Activated naive CD8-positive, alpha-beta T cell treated with anti-CD3 and anti-CD28 coated beads, Interleukin-2, amount 50 U/mL, for 24 hours (primary cell): Measurements from ENCODE around the gene ADAMTS4.

Experiments used
- ATAC-seq: fragments of 150-1000 bp; cut with Tn5 transposase; one replicate; pipeline ENCODE4 v1.10.0; 2021
- DNase-seq: peaks from one replicate; pipeline ENCODE4 v3.0.0; 2021
- H3K27ac Mint-ChIP-seq: one replicate; pipeline ENCODE4 v1.8.0; 2021; ENCODE audit warnings: mild to moderate bottlenecking, mixed read lengths
- H3K27me3 Mint-ChIP-seq: one replicate; pipeline ENCODE4 v1.8.0; 2021; ENCODE audit warnings: mixed read lengths
- H3K36me3 Mint-ChIP-seq: one replicate; pipeline ENCODE4 v1.8.0; 2021; ENCODE audit warnings: low read depth, mixed read lengths
- H3K4me1 Mint-ChIP-seq: one replicate; pipeline ENCODE4 v1.8.0; 2021; ENCODE audit warnings: mixed read lengths
- H3K4me3 Mint-ChIP-seq: one replicate; pipeline ENCODE4 v1.8.0; 2021; ENCODE audit warnings: mild to moderate bottlenecking, moderate library complexity, mixed read lengths
- H3K9me3 Mint-ChIP-seq: one replicate; pipeline ENCODE4 v1.8.0; 2021; ENCODE audit warnings: mixed read lengths

The ADAMTS4 gene, protein sequence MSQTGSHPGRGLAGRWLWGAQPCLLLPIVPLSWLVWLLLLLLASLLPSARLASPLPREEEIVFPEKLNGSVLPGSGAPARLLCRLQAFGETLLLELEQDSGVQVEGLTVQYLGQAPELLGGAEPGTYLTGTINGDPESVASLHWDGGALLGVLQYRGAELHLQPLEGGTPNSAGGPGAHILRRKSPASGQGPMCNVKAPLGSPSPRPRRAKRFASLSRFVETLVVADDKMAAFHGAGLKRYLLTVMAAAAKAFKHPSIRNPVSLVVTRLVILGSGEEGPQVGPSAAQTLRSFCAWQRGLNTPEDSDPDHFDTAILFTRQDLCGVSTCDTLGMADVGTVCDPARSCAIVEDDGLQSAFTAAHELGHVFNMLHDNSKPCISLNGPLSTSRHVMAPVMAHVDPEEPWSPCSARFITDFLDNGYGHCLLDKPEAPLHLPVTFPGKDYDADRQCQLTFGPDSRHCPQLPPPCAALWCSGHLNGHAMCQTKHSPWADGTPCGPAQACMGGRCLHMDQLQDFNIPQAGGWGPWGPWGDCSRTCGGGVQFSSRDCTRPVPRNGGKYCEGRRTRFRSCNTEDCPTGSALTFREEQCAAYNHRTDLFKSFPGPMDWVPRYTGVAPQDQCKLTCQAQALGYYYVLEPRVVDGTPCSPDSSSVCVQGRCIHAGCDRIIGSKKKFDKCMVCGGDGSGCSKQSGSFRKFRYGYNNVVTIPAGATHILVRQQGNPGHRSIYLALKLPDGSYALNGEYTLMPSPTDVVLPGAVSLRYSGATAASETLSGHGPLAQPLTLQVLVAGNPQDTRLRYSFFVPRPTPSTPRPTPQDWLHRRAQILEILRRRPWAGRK

DNA sequence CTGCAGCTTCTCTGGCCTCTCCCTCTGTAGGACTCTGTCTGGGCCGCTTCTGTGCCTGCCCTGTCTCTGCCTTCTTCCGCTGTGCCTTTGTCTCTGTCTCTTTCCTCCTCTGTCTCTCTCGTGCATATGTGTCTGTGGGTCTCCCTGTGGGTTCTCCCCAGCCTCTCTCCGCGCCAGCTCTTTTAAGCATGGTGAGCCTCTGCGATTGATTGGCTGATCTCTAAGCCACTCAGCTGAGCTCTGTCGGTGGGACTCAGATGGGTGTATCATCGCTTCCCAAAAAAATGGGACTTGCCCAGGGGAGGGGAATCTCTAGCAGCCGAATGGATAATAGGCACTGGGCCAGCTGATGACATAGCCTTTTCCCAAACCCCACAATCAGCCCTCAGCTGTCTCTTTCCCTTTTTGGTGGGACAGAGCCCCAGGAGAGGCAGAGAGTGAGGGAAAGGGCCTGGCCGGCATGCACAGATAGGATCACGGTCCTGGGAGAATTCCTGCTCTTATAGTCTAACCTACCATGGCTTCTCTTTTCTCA, at the start of gene ADAMTS4:
ADAMTS4 (minus strand) TSS at position 158 of the 535 bp plus-strand sequence. CDS start 427 bp downstream, outside the sequence.
- peak within 1 kb of the TSS; percentile 89 for H3K27ac Mint-ChIP-seq
- H3K4me3 Mint-ChIP-seq, result peak within 1 kb of the TSS; percentile 63
- H3K27me3 Mint-ChIP-seq, result no peaks in the 10 kb centered on the region
- DNase-seq (no peak), ATAC-seq (no peak)
- no peaks in the 10 kb centered on the region for H3K9me3 Mint-ChIP-seq
- peaks cover 5% of the 10 kb centered on the region for H3K36me3 Mint-ChIP-seq
- H3K4me1 Mint-ChIP-seq, result peaks cover 54% of the 10 kb centered on the region

GRCh38 chr1:161244888-161245287, 46.0 kb upstream of the ADAMTS4 start:
- Mint-ChIP-seq H3K27me3 (peaks cover 11% of the 10 kb centered on the region), H3K4me3 (no peak overlapping the region), H3K36me3 (no peaks in the 10 kb centered on the region), H3K27ac (no peak overlapping the region), H3K4me1 (no peaks in the 10 kb centered on the region), H3K9me3 (peaks cover 2% of the 10 kb centered on the region)
- no peak for DNase-seq
- no peak for ATAC-seq

GRCh38 chr1:161242313-161242712, 43.5 kb upstream of the ADAMTS4 start:
- no peak overlapping the region for H3K4me3 Mint-ChIP-seq
- H3K4me1 Mint-ChIP-seq, result no peaks in the 10 kb centered on the region
- ATAC-seq, result no peak
- no peak for DNase-seq
- H3K36me3 Mint-ChIP-seq, result no peaks in the 10 kb centered on the region
- H3K9me3 Mint-ChIP-seq, result no peaks in the 10 kb centered on the region
- H3K27ac Mint-ChIP-seq, result no peak overlapping the region
- H3K27me3 Mint-ChIP-seq, result peaks cover 11% of the 10 kb centered on the region

DNA sequence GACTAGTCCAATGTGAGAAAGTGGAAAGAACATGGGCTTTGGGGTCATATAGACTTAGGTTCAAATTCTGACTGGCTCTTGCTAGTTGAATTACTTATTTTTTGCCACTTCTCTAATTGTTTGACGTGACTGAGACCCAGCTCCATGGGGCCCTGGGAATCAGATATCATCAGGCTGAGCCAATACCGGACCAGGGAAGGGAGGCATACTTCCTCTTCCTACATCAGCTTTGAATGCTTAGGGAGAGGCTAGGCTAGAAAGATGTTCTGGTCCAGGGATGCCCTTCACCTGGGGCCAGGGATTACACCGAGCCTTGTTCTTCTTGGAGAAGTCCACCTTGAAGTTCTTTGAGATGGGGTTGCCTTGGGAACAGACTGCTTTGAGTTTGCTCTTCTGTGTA, 42.8 kb upstream of the ADAMTS4 start:
- H3K27ac Mint-ChIP-seq, result no peak overlapping the region
- H3K4me1 Mint-ChIP-seq, result no peaks in the 10 kb centered on the region
- no peaks in the 10 kb centered on the region for H3K9me3 Mint-ChIP-seq
- H3K4me3 Mint-ChIP-seq, result no peak overlapping the region
- ATAC-seq, result no peak
- DNase-seq, result no peak
- peaks cover 11% of the 10 kb centered on the region for H3K27me3 Mint-ChIP-seq
- H3K36me3 Mint-ChIP-seq, result no peaks in the 10 kb centered on the region

DNA sequence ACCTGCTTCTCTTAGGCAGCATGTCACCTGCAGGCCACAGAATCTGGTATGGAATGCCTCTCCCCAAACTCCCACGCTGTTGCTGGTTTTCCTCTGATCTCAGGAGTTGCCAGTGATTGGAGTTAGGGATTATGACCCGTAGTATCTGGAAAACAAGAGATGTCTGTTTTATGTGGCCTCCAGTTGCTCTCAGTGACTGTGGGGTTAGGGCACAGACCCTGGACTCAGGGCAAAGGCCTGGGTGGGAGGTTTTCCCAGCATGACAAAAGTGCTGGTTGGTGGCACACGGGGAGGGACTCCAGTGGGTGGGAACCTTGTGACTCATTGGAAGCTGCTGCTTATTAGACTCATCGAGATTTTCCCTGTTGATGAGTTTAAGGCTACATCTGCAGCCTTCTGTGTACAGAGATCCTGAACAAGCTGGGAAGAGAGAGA, 39.2 kb upstream of the ADAMTS4 start, which contains the start of gene NR1I3:
NR1I3 (minus strand) TSS at position 165 of the 435 bp plus-strand sequence. CDS start 1,638 bp downstream, outside the sequence.
- no peaks in the 10 kb centered on the region for H3K4me1 Mint-ChIP-seq
- no peak within 1 kb of the TSS for H3K27ac Mint-ChIP-seq
- ATAC-seq, result no peak
- H3K9me3 Mint-ChIP-seq, result no peaks in the 10 kb centered on the region
- H3K4me3 Mint-ChIP-seq, result no peak within 1 kb of the TSS
- no peaks in the 10 kb centered on the region for H3K36me3 Mint-ChIP-seq
- DNase-seq, result no peak
- H3K27me3 Mint-ChIP-seq, result peaks cover 7% of the 10 kb centered on the region

DNA sequence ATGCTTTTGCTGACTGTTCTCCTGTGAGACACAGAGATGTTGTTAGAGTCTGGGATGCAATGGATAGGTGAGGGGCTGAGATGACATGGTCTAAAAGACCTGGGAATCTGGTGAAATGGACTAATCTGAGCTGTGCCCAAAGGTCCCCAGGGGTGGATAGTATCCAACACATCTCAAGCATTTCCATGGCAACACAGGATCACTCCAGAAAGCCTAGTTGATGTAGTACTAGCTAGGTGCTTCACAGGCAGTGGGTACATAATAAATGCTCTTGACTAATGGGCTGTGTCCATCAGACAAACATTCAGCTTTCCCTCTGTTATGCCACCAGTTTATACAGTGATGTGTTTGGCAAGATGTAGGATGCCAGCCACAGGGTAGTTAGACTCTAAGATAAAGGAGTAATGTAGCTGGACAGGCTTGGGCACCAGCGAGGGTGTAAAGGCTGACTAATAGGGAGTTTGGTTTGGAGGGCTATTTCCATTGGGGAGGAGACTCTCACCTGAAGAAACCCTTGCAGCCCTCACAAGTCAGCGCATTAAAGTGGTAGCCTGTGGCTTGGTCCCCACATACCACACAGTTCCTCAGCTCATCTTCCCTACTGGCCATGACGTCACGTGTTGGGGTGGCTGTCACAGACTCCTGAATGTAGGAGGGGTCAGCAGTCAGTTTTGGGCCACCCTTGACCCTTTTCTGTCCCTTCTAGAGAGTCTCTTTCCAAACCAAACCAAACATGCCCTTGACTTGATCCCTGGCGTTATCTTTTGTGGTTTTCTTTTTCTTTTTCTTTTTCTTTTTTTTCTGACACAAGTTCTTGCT, 37.3 kb upstream of the ADAMTS4 start:
- no peak overlapping the region for H3K27ac Mint-ChIP-seq
- no peaks in the 10 kb centered on the region for H3K4me1 Mint-ChIP-seq
- ATAC-seq (no peak), DNase-seq (no peak)
- no peak overlapping the region for H3K4me3 Mint-ChIP-seq
- H3K36me3 Mint-ChIP-seq, result no peaks in the 10 kb centered on the region
- H3K27me3 Mint-ChIP-seq, result peaks cover 3% of the 10 kb centered on the region
- H3K9me3 Mint-ChIP-seq, result no peaks in the 10 kb centered on the region

DNA sequence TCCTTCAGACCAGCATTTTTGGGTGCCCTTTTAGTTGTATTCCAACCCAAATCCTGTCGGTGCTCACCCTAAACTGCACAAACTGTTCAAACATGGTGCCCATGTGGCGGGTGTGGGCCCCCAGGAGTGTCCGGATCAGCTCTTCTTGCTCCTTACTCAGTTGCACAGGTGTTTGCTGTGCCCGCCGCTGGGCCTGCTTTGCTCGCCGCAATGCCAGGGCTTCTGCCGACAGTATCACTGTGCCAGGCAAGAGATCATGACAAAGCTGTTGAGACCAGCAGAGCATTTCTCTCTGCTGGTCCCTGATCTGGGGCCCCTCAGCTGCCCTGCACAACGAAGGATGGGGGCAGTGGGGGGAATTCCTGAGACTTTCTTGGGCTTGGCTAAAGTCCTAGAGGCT, 34.2 kb upstream of the ADAMTS4 start:
- no peak overlapping the region for H3K4me3 Mint-ChIP-seq
- DNase-seq (no peak), ATAC-seq (no peak)
- no peaks in the 10 kb centered on the region for H3K27me3 Mint-ChIP-seq
- no peaks in the 10 kb centered on the region for H3K9me3 Mint-ChIP-seq
- peaks cover 13% of the 10 kb centered on the region for H3K36me3 Mint-ChIP-seq
- H3K4me1 Mint-ChIP-seq, result no peaks in the 10 kb centered on the region
- H3K27ac Mint-ChIP-seq, result no peak overlapping the region

DNA sequence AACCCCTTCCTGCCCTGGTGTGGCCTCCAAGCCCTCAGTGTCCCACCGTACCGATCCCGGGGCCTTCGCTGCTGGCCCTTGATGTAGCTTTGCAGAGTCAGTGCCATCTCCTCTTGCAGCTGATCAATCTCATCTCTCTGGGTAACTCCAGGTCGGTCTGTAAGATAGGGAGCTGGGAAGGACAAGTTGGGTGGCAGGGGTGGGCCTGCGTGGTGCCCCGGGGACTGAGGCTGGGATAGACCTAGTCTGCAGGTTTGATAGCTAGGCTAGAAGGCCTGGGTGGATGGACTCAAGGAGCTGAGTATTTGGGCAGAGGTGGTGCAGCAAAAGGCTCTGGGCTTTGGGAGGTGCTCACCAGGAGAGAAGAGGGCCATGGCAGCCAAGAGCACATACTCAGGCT, 31.9 kb upstream of the ADAMTS4 start:
- Mint-ChIP-seq H3K27ac (no peak overlapping the region), H3K36me3 (peaks cover 18% of the 10 kb centered on the region), H3K4me3 (no peak overlapping the region), H3K4me1 (peaks cover 19% of the 10 kb centered on the region), H3K9me3 (no peaks in the 10 kb centered on the region), H3K27me3 (no peaks in the 10 kb centered on the region)
- ATAC-seq (no peak), DNase-seq (no peak)

DNA sequence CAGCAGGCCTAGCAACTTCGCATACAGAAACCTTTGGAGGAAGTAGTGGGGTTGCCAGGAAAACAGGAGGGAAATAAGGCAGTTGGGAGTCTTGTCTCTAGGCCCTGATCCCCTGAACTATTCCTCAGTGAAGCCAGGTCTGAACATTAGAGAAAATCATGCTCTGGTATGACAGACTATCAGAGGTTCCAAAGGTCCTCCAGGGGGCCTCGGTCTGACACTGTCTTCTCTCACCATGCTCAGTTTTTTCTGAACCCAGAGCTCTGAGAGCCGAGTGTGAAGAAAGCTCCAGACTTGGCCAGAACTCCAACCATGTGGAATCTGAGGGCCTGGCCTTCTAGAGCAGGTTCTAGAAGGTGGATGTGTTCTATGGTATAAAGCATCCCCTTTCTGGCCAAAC, 31.0 kb upstream of the ADAMTS4 start:
- H3K9me3 Mint-ChIP-seq, result no peaks in the 10 kb centered on the region
- DNase-seq (no peak), ATAC-seq (no peak)
- peaks cover 26% of the 10 kb centered on the region for H3K4me1 Mint-ChIP-seq
- no peak overlapping the region for H3K4me3 Mint-ChIP-seq
- H3K27me3 Mint-ChIP-seq, result no peaks in the 10 kb centered on the region
- peaks cover 18% of the 10 kb centered on the region for H3K36me3 Mint-ChIP-seq
- peak overlapping the region; percentile 35 for H3K27ac Mint-ChIP-seq

DNA sequence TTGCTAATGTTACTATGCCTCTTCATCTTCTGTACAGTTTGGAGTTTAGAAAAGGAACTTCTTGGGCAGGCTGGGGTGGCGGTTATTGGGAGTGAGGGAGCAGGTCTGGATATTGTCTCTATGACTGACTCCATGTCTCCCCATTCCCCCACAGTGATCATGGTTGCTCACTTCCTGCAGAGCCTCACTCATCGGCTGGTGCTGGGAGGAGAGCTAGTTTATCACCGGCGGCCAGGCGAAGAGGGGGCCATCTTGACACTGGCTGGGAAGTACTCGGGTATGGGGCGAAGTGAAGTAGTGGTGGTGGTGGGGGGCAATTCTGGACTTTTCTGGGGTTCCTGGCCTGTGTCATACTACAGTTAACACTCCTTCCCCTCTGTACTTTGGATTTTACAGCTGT, 29.2 kb upstream of the ADAMTS4 start:
- no peaks in the 10 kb centered on the region for H3K9me3 Mint-ChIP-seq
- peaks cover 29% of the 10 kb centered on the region for H3K4me1 Mint-ChIP-seq
- H3K36me3 Mint-ChIP-seq, result peaks cover 18% of the 10 kb centered on the region
- no peak overlapping the region for H3K27ac Mint-ChIP-seq
- peaks cover 2% of the 10 kb centered on the region for H3K27me3 Mint-ChIP-seq
- DNase-seq, result no peak
- peak overlapping the region; percentile 98 for H3K4me3 Mint-ChIP-seq
- ATAC-seq, result no peak

GRCh38 chr1:161227196-161227871, 28.5 kb upstream of the ADAMTS4 start:
- Mint-ChIP-seq H3K27me3 (peaks cover 2% of the 10 kb centered on the region), H3K4me3 (peak overlapping the region; percentile 98), H3K36me3 (peaks cover 18% of the 10 kb centered on the region), H3K27ac (peak overlapping the region; percentile 97), H3K9me3 (no peaks in the 10 kb centered on the region), H3K4me1 (peaks cover 30% of the 10 kb centered on the region)
- DNase-seq (peak; percentile 91), ATAC-seq (peak; percentile 47)

GRCh38 chr1:161226759-161227158, 27.9 kb upstream of the ADAMTS4 start:
- Mint-ChIP-seq H3K27ac (peak overlapping the region; percentile 97), H3K36me3 (peaks cover 18% of the 10 kb centered on the region), H3K27me3 (peaks cover 2% of the 10 kb centered on the region), H3K9me3 (no peaks in the 10 kb centered on the region), H3K4me3 (peak overlapping the region; percentile 98), H3K4me1 (peaks cover 34% of the 10 kb centered on the region)
- DNase-seq (no peak), ATAC-seq (no peak)

DNA sequence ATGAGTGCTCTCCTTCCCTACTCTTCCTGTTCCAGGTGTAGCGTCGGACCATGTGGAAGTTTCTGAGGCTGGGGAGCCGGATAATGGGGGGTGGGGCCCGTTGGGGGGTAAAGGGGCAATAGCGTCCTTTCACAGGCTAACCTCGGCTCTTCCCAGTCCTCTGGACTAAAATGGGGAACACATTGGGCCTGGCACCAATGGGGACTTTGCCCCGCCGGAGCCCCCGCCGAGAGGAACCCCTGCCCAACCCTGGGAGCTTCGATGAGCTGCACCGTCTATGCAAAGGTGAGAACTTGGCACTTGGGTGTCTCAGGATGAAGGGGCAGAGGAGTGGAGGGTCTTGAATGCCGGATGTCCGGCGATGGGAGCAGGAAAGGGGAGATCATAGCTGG, 27.5 kb upstream of the ADAMTS4 start:
- ATAC-seq (no peak), DNase-seq (no peak)
- H3K4me1 Mint-ChIP-seq, result peaks cover 37% of the 10 kb centered on the region
- H3K4me3 Mint-ChIP-seq, result peak overlapping the region; percentile 98
- peaks cover 18% of the 10 kb centered on the region for H3K36me3 Mint-ChIP-seq
- peak overlapping the region; percentile 97 for H3K27ac Mint-ChIP-seq
- H3K9me3 Mint-ChIP-seq, result no peaks in the 10 kb centered on the region
- H3K27me3 Mint-ChIP-seq, result peaks cover 2% of the 10 kb centered on the region
